Endothelial cell of umbilical vein (primary cell): ENCODE data around the gene S100A9. TPM values are rescaled to one million over a fixed set of nuclear protein-coding genes. Genes with fewer than 3 reads are reported as not detected.

Source experiments
- BruUV-seq: library from RNA; stranded (reverse); fragments of 400-500 nt; replicated peaks from 2 replicates; lab custom pipeline; 2021; lab: Mats Ljungman, UMichigan
- CTCF ChIA-PET: fragments of 300-600, 350-600 bp; sonication (Branson Sonifier 250); formaldehyde crosslinking; loops from one replicate; lab custom pipeline; 2021; ENCODE audit warnings: antibody characterized with exemption, inconsistent platforms; lab: Charles Lee
- POLR2A ChIA-PET: fragments of 300-600, 350-600 bp; sonication (Branson Sonifier 250); formaldehyde crosslinking; loops from one replicate; lab custom pipeline; 2021; ENCODE audit warnings: antibody characterized with exemption, inconsistent platforms; lab: Charles Lee
- DNase-seq: peaks from one replicate; pipeline ENCODE4 v3.0.0-alpha.2; 2011; ENCODE audit warnings: low read depth, low spot score
- FAIRE-seq: peaks from 2 replicates; lab custom pipeline; 2011; peaks lifted over from hg19 to GRCh38; lab: Jason Lieb, UNC
- H2AFZ ChIP-seq: 2 replicates; pipeline ENCODE4 v1.6.0; 2012; ENCODE audit warnings: low read depth, low read length, control low read depth, inconsistent platforms
- H3K27ac ChIP-seq: 2 replicates; pipeline ENCODE4 v1.5.1; 2011; ENCODE audit warnings: low read depth, mild to moderate bottlenecking, control low read depth, low read length, moderate library complexity; ENCODE audit not compliant: insufficient read depth
- H3K27me3 ChIP-seq, 2 experiments: 2 replicates each; pipeline versions ENCODE4 v1.6.0 to v1.6.1; 2011; ENCODE audit warnings: low read length in 2 of 2, mixed read lengths in 1 of 2; ENCODE audit not compliant: control insufficient read depth in 2 of 2, insufficient read depth in 2 of 2
- H3K36me3 ChIP-seq, 2 experiments: 2 replicates in 1 of 2; 3 replicates in 1 of 2; pipeline ENCODE4 v1.5.1; 2011; ENCODE audit warnings: low read length in 2 of 2, mild to moderate bottlenecking in 1 of 2, moderate library complexity in 1 of 2; ENCODE audit not compliant: control insufficient read depth in 2 of 2, insufficient read depth in 2 of 2; ENCODE audit errors: extremely low read depth in 1 of 2
- H3K4me1 ChIP-seq: 3 replicates; pipeline ENCODE4 v1.5.1; 2011; ENCODE audit warnings: mild to moderate bottlenecking, low read length; ENCODE audit not compliant: control insufficient read depth, insufficient read depth; ENCODE audit errors: extremely low read depth
- H3K4me2 ChIP-seq: 2 replicates; pipeline ENCODE4 v1.6.1; 2011; ENCODE audit warnings: low read length, control low read depth, mixed read lengths; ENCODE audit not compliant: insufficient read depth
- H3K4me3 ChIP-seq, 3 experiments: fragments of 200-600 bp in 1 of 3; sonication (generic), shearing (Covaris generic) in 1 of 3; replicated peaks in 1 of 3; 2 replicates each; pipeline ENCODE4 v1.5.1; 2011 to 2016; ENCODE audit warnings: control low read depth in 3 of 3, low read length in 3 of 3, mild to moderate bottlenecking in 2 of 3, inconsistent platforms in 1 of 3, low read depth in 1 of 3, moderate library complexity in 1 of 3; ENCODE audit not compliant: insufficient read depth in 1 of 3
- H3K79me2 ChIP-seq: 2 replicates; pipeline ENCODE4 v1.6.0; 2012; ENCODE audit warnings: low read length, inconsistent platforms; ENCODE audit not compliant: control insufficient read depth, insufficient read depth
- H3K9ac ChIP-seq: replicated peaks from 2 replicates; pipeline ENCODE3; 2011; ENCODE audit warnings: low read length, control low read depth; ENCODE audit not compliant: insufficient read depth; ENCODE audit errors: extremely low read depth
- H3K9me1 ChIP-seq: replicated peaks from 3 replicates; pipeline ENCODE4 v1.6.0; 2011; ENCODE audit warnings: mild to moderate bottlenecking, low read length; ENCODE audit not compliant: control insufficient read depth, insufficient read depth; ENCODE audit errors: extremely low read depth
- H3K9me3 ChIP-seq: replicated peaks from 2 replicates; pipeline ENCODE4 v1.5.1; 2012; ENCODE audit warnings: low read length, inconsistent platforms; ENCODE audit not compliant: control insufficient read depth, insufficient read depth
- H4K20me1 ChIP-seq: replicated peaks from 2 replicates; pipeline ENCODE3; 2011; ENCODE audit warnings: mild to moderate bottlenecking, low read length; ENCODE audit not compliant: control insufficient read depth, insufficient read depth; ENCODE audit errors: extremely low read depth
- CTCF ChIP-seq, 2 donors: IDR thresholded peaks; 1 replicate in 1 of 2; 2 replicates in 1 of 2; pipeline ENCODE4 v1.5.1; 2011; ENCODE audit warnings: low read length in 2 of 2, mild to moderate bottlenecking in 2 of 2, moderate library complexity in 2 of 2, control low read depth in 1 of 2, inconsistent platforms in 1 of 2, low read depth in 1 of 2; ENCODE audit not compliant: insufficient read depth in 1 of 2; ENCODE audit errors: extremely low read depth in 1 of 2
- EZH2 ChIP-seq: IDR thresholded peaks from 2 replicates; pipeline ENCODE4 v1.6.1; 2012; ENCODE audit warnings: borderline replicate concordance, low read depth, mild to moderate bottlenecking, moderate library complexity, low read length, inconsistent platforms; ENCODE audit not compliant: severe bottlenecking
- FOS ChIP-seq: IDR thresholded peaks from 2 replicates; pipeline ENCODE4 v1.6.1; 2011; ENCODE audit warnings: mild to moderate bottlenecking, low read length, moderate library complexity, borderline replicate concordance; ENCODE audit not compliant: insufficient read depth
- JUN ChIP-seq: IDR thresholded peaks from 2 replicates; pipeline ENCODE4 v1.6.1; 2011; ENCODE audit warnings: borderline replicate concordance, low read depth; ENCODE audit not compliant: insufficient read length, insufficient read depth
- MAX ChIP-seq: IDR thresholded peaks from 2 replicates; pipeline ENCODE4 v1.6.1; 2011; ENCODE audit not compliant: insufficient read depth, insufficient read length
- MYC ChIP-seq: IDR thresholded peaks from one replicate; pipeline ENCODE4 v1.6.1; 2011; ENCODE audit warnings: mild to moderate bottlenecking, low read depth, low read length
- POLR2A ChIP-seq: IDR thresholded peaks from 2 replicates; pipeline ENCODE4 v1.6.1; 2012; ENCODE audit warnings: low read depth, mild to moderate bottlenecking, control low read depth, low read length
- POLR2AphosphoS5 ChIP-seq: IDR thresholded peaks from 2 replicates; pipeline ENCODE4 v1.6.1; 2012; ENCODE audit warnings: low read depth, mild to moderate bottlenecking, control low read depth, low read length, moderate library complexity; ENCODE audit not compliant: insufficient read depth
- dilution Hi-C: fragments of 300-500 bp; cut with MboI; formaldehyde crosslinking; loops from one replicate; pipeline ENCODE4 v1.15.0; 2019; ENCODE audit warnings: low sequenced_read_pairs; ENCODE audit not compliant: extremely low pct_ligation_motif_present
- intact Hi-C: fragments of 100-400 bp; cut with micrococcal nuclease; formaldehyde crosslinking; loops from one replicate; pipeline ENCODE4 v1.10.0; 2022
- polyA plus RNA-seq, 4 experiments: library from polyadenylated mRNA; depleted of rRNA in 3 of 4; stranded (reverse) in 3 of 4; unstranded in 1 of 4; fragments of >200 nt; gene quantifications; 2 replicates each; pipeline versions ENCODE4 v1.2.1 to v1.2.3, GENCODE V29; 2011 to 2012; ENCODE audit warnings: missing spikeins in 1 of 4
- total RNA-seq: library from RNA; stranded (reverse); gene quantifications from 2 replicates; pipeline ENCODE4 v1.2.3, GENCODE V29; 2021

S100A9 gene
- total and polyA plus RNA-seq, 2 donors (not counting 3 experiments of a cell fraction or from before 2014, with no cell fraction given) = not detected

GRCh38 chr1:153349363-153350320 lies 8.0 kb upstream of the S100A9 start:
- POLR2A ChIA-PET = interaction anchor here (1.0 kb wide), 1 partner anchor 285 kb away, joined by 3 read pairs; the partner anchor contains the start of gene CHTOP

More at GRCh38 chr1:153349363-153350320, 8.0 kb upstream of the S100A9 start:
- dilution Hi-C loops = no loop called here
- H3K79me2 ChIP-seq = no peaks in the 10 kb centered on the region
- H2AFZ ChIP-seq = no peak overlapping the region
- H3K27me3 ChIP-seq = peaks cover 0 to 2% of the 10 kb centered on the region in 2 experiments
- no peaks in the 10 kb centered on the region for H3K9me1 ChIP-seq
- BruUV-seq = no TSS peak
- intact Hi-C loops = no loop called here
- TF ChIP-seq FOS (no peak), EZH2 (no peak), MYC (no peak), CTCF (IDR thresholded peaks at IDR 0.05; ENCODE audit: extremely low read depth in 1 of 2, insufficient read depth in 1 of 2, low read depth in 1 of 2, low read length in 2 of 2) (no peak), JUN (no peak), POLR2AphosphoS5 (no peak), MAX (no peak), POLR2A (no peak)
- DNase-seq = no peak
- H3K4me3 ChIP-seq = no peak overlapping the region
- no peak overlapping the region for H3K9ac ChIP-seq
- H4K20me1 ChIP-seq = no peaks in the 10 kb centered on the region
- H3K9me3 ChIP-seq = no peaks in the 10 kb centered on the region
- H3K27ac ChIP-seq = no peak overlapping the region
- CTCF ChIA-PET = interaction anchor here (13.2 kb wide), 1 partner anchor 144 kb away, joined by 331 read pairs; no protein-coding TSS in a partner anchor
- no peaks in the 10 kb centered on the region for H3K4me1 ChIP-seq
- no peak for FAIRE-seq
- no peak overlapping the region for H3K4me2 ChIP-seq
- H3K36me3 ChIP-seq = no peaks in the 10 kb centered on the region
